B cell (primary cell): ENCODE data around the gene PRPS1. TPM values are rescaled to one million over a fixed set of nuclear protein-coding genes. Genes with fewer than 3 reads are reported as not detected.

Source experiments
- ATAC-seq: fragments of 200-7000 bp; cut with Tn5 transposase; one replicate; pipeline ENCODE4 v1.10.0; 2021; ENCODE audit warnings: low read depth, mild to moderate bottlenecking, moderate number of reproducible peaks, moderate library complexity
- CTCF ChIA-PET: fragments of 350-600 bp; sonication (Branson Sonifier 250); formaldehyde crosslinking; loops from one replicate; lab custom pipeline; 2021; ENCODE audit warnings: antibody characterized with exemption, inconsistent platforms; lab: Charles Lee
- POLR2A ChIA-PET: fragments of 350-600 bp; sonication (Branson Sonifier 250); formaldehyde crosslinking; loops from one replicate; lab custom pipeline; 2021; ENCODE audit warnings: antibody characterized with exemption; lab: Charles Lee
- DNase-seq: peaks from one replicate; pipeline ENCODE4 v3.0.0; 2013
- H2AFZ ChIP-seq: 2 replicates; pipeline ENCODE4 v1.6.1; 2012; ENCODE audit warnings: mild to moderate bottlenecking, low read depth, low read length; ENCODE audit not compliant: insufficient read depth, poor library complexity, severe bottlenecking
- H3K27ac ChIP-seq, 2 donors: 1 replicate in 1 of 2; 2 replicates in 1 of 2; pipeline ENCODE4 v1.5.1; 2012 to 2013; ENCODE audit warnings: low read length in 2 of 2, mild to moderate bottlenecking in 2 of 2, moderate library complexity in 1 of 2
- H3K27me3 ChIP-seq, 4 experiments: fragments of 200-600 bp in 1 of 4; sonication (generic) in 1 of 4; replicated peaks in 1 of 4; 1 replicate in 2 of 4; 2 replicates in 2 of 4; pipeline versions ENCODE4 v1.6.1 to v1.7.0; 2013 to 2016; ENCODE audit warnings: low read length in 3 of 4, mild to moderate bottlenecking in 2 of 4, mixed read lengths in 1 of 4, moderate library complexity in 1 of 4; ENCODE audit not compliant: insufficient read depth in 4 of 4, control insufficient read depth in 3 of 4; ENCODE audit errors: control extremely low read depth in 1 of 4
- H3K36me3 ChIP-seq, 2 experiments: replicated peaks in 1 of 2; 1 replicate in 1 of 2; 2 replicates in 1 of 2; pipeline versions ENCODE4 v1.6.1 to v1.7.1; 2013; ENCODE audit warnings: low read length in 1 of 2; ENCODE audit not compliant: insufficient read depth in 2 of 2, control insufficient read depth in 1 of 2; ENCODE audit errors: control extremely low read depth in 1 of 2, extremely low read depth in 1 of 2
- H3K4me1 ChIP-seq, 2 donors: fragments of 200-600 bp in 1 of 2; sonication (generic) in 1 of 2; 1 replicate in 1 of 2; 2 replicates in 1 of 2; pipeline versions ENCODE4 v1.5.1 to v1.6.1; 2013 to 2017; ENCODE audit warnings: low read length in 2 of 2; ENCODE audit not compliant: control insufficient read depth in 2 of 2, insufficient read depth in 2 of 2
- H3K4me2 ChIP-seq: replicated peaks from 2 replicates; pipeline ENCODE3; 2012; ENCODE audit warnings: mild to moderate bottlenecking, low read depth, low read length; ENCODE audit not compliant: poor library complexity, severe bottlenecking
- H3K4me3 ChIP-seq, 5 experiments: fragments of 200-600 bp in 1 of 5; sonication (generic) in 1 of 5; 1 replicate in 3 of 5; 2 replicates in 2 of 5; pipeline versions ENCODE4 v1.5.1 to v1.7.0; 2011 to 2016; ENCODE audit warnings: low read length in 4 of 5, mild to moderate bottlenecking in 4 of 5, low read depth in 2 of 5, control low read depth in 1 of 5, moderate library complexity in 1 of 5; ENCODE audit not compliant: insufficient read depth in 1 of 5; ENCODE audit errors: control extremely low read depth in 1 of 5, extremely low read depth in 1 of 5
- H3K79me2 ChIP-seq: fragments of 200-600 bp; sonication (generic); one replicate; pipeline ENCODE4 v1.6.0; 2016; ENCODE audit warnings: low read length; ENCODE audit not compliant: control insufficient read depth, insufficient read depth
- H3K9ac ChIP-seq: fragments of 200-600 bp; sonication (generic); 2 replicates; pipeline ENCODE4 v1.6.1; 2017; ENCODE audit warnings: mild to moderate bottlenecking, low read length, moderate library complexity
- H3K9me3 ChIP-seq, 3 donors: one replicate each; pipeline versions ENCODE4 v1.6.1 to v1.7.1; 2013; ENCODE audit warnings: low read length in 2 of 3; ENCODE audit not compliant: control insufficient read depth in 2 of 3, insufficient read depth in 1 of 3; ENCODE audit errors: control extremely low read depth in 1 of 3
- H4K20me1 ChIP-seq: 2 replicates; pipeline ENCODE4 v1.6.0; 2012; ENCODE audit warnings: mild to moderate bottlenecking, low read length; ENCODE audit not compliant: insufficient read depth, control insufficient read depth, poor library complexity, severe bottlenecking
- H3K27ac Mint-ChIP-seq: one replicate; pipeline ENCODE4 v1.8.0; 2021; ENCODE audit warnings: mixed read lengths
- H3K27me3 Mint-ChIP-seq: one replicate; pipeline ENCODE4 v1.8.0; 2021; ENCODE audit warnings: mixed read lengths
- H3K4me1 Mint-ChIP-seq: one replicate; pipeline ENCODE4 v1.8.0; 2021; ENCODE audit warnings: mixed read lengths
- H3K4me3 Mint-ChIP-seq: one replicate; pipeline ENCODE4 v1.8.0; 2021; ENCODE audit warnings: mixed read lengths
- H3K9me3 Mint-ChIP-seq: one replicate; pipeline ENCODE4 v1.8.0; 2022; ENCODE audit warnings: mixed read lengths; ENCODE audit not compliant: insufficient read depth
- CTCF ChIP-seq: fragments of 200-600 bp; IDR thresholded peaks from one replicate; pipeline ENCODE4 v1.8.0; 2022; ENCODE audit warnings: antibody characterized with exemption, mild to moderate bottlenecking
- EZH2 ChIP-seq: IDR thresholded peaks from 2 replicates; pipeline ENCODE4 v1.6.1; 2012; ENCODE audit warnings: borderline replicate concordance, low read depth, mild to moderate bottlenecking, moderate library complexity, low read length; ENCODE audit not compliant: insufficient read depth, poor library complexity, severe bottlenecking
- WGBS: methylation state at CpG from one replicate; pipeline ENCODE4 v1.1.5; 2013; ENCODE audit warnings: missing lambda C conversion rate; ENCODE audit not compliant: insufficient coverage; 5-methylcytosine and 5-hydroxymethylcytosine counted together
- intact Hi-C: fragments of 100-400 bp; cut with micrococcal nuclease; formaldehyde crosslinking; loops from one replicate; pipeline ENCODE4 v1.10.0; 2022
- polyA plus RNA-seq: library from polyadenylated mRNA; depleted of rRNA; stranded (reverse); fragments of >200 nt; gene quantifications from 2 replicates; pipeline ENCODE4 v1.2.3, GENCODE V29; 2012
- total RNA-seq, 2 donors: library from RNA; stranded (reverse); fragments of 120-200 nt in 1 of 2; gene quantifications; 1 replicate in 1 of 2; 2 replicates in 1 of 2; pipeline versions ENCODE4 v1.2.3 to v1.2.4, GENCODE V29; 2013 to 2022

PRPS1 gene
- total and polyA plus RNA-seq, 2 donors (not counting 1 experiment from before 2014, with no cell fraction given), result 42.2 to 52.1 TPM

- intact Hi-C loops, result no loop called here
- TF ChIP-seq CTCF (no peak), EZH2 (no peak)
- Histone ChIP-seq H3K36me3 (peaks cover 3 to 18% of the 10 kb centered on the region in 2 experiments), H3K4me1 (no peaks in the 10 kb centered on the region), H3K9ac (no peak overlapping the region), H3K79me2 (no peaks in the 10 kb centered on the region), H2AFZ (no peak overlapping the region), H4K20me1 (no peaks in the 10 kb centered on the region), H3K27me3 (no peaks in the 10 kb centered on the region), H3K9me3 (no peaks in the 10 kb centered on the region), H3K27ac (no peak overlapping the region), H3K4me3 (no peak overlapping the region), H3K4me2 (no peak overlapping the region)
- Mint-ChIP-seq H3K4me1 (no peaks in the 10 kb centered on the region), H3K27me3 (no peaks in the 10 kb centered on the region), H3K4me3 (no peak overlapping the region), H3K9me3 (no peaks in the 10 kb centered on the region), H3K27ac (no peak overlapping the region)
- ChIA-PET POLR2A (interaction anchor here (1.1 kb wide), 1 partner anchor 20 kb away, joined by 3 read pairs; the partner anchor contains the start of gene PRPS1), CTCF (interaction anchor here (0.9 kb wide), 1 partner anchor 11 kb away, joined by 3 read pairs; no protein-coding TSS in a partner anchor)
- ATAC-seq (no peak), DNase-seq (no peak)
- no CpG with 5 or more reads among the region's 4 CpGs for WGBS
Measured at GRCh38 chrX:107648332-107648731, 20.0 kb downstream of the PRPS1 start.

- no peak overlapping the region for H2AFZ ChIP-seq
- H3K4me3 Mint-ChIP-seq, result no peak overlapping the region
- no peaks in the 10 kb centered on the region for H3K79me2 ChIP-seq
- peaks cover 7% of the 10 kb centered on the region in 2 donors for H3K4me1 ChIP-seq
- H3K27ac Mint-ChIP-seq, result no peak overlapping the region
- no peaks in the 10 kb centered on the region for H3K27me3 ChIP-seq
- DNase-seq (no peak), ATAC-seq (no peak)
- no peak overlapping the region for H3K4me3 ChIP-seq
- no peaks in the 10 kb centered on the region for H3K9me3 ChIP-seq
- H3K27me3 Mint-ChIP-seq, result no peaks in the 10 kb centered on the region
- no peaks in the 10 kb centered on the region for H3K9me3 Mint-ChIP-seq
- no CpG with 5 or more reads among the region's 2 CpGs for WGBS
- no peak overlapping the region for H3K27ac ChIP-seq
- POLR2A ChIA-PET, result no interaction called here
- intact Hi-C loops, result loop anchor here (2.0 to 10.0 kb wide), 2 partner anchors 18 to 760 kb away; no protein-coding TSS in a partner anchor
- TF ChIP-seq EZH2, result no peak
- TF ChIP-seq CTCF, result no peak
- H3K4me1 Mint-ChIP-seq, result peaks cover 9% of the 10 kb centered on the region
- H3K9ac ChIP-seq, result no peak overlapping the region
- no peaks in the 10 kb centered on the region for H4K20me1 ChIP-seq
- no peak overlapping the region for H3K4me2 ChIP-seq
- peaks cover 0 to 11% of the 10 kb centered on the region in 2 experiments for H3K36me3 ChIP-seq
- CTCF ChIA-PET, result interaction anchor here (0.7 to 11.5 kb wide), 13 partner anchors 12 to 126 kb away, joined by 3 to 246 read pairs (median 4); partner anchors contain the start of genes NCBP2L, PRPS1 and TSC22D3
Measured at GRCh38 chrX:107654566-107654871, 26.2 kb downstream of the PRPS1 start.
